ENCODE data around the gene AKAP8L.

GRCh38 chr19:15447057-15447456 lies 28.3 kb upstream of the AKAP8L start:
- TF ChIP-seq CTCF (IDR thresholded peaks at IDR 0.05; ENCODE audit: poor library complexity) (no peak), EZH2 (IDR thresholded peaks at IDR 0.05; ENCODE audit: borderline replicate concordance) (no peak)

Data from hepatocyte (in vitro differentiated cells).